Activated CD4-positive, alpha-beta memory T cell treated with anti-CD3 and anti-CD28 coated beads, Interleukin-2, amount 10 ng/mL, durations not matched to agents 7 days and 5 days (primary cell): Measurements from ENCODE around the gene AP5S1. TPM values are rescaled to one million over a fixed set of nuclear protein-coding genes. Genes with fewer than 3 reads are reported as not detected.

ENCODE experiments used
- CTCF ChIA-PET: fragments of 350-600 bp; sonication (Branson Sonifier 250); formaldehyde crosslinking; loops from one replicate; lab custom pipeline; 2021; ENCODE audit warnings: antibody characterized with exemption, inconsistent platforms; lab: Charles Lee
- POLR2A ChIA-PET: fragments of 350-600 bp; sonication (Branson Sonifier 250); formaldehyde crosslinking; loops from one replicate; lab custom pipeline; 2021; ENCODE audit warnings: antibody characterized with exemption; lab: Charles Lee
- DNase-seq: peaks from one replicate; pipeline ENCODE4 v3.0.0-alpha.2; 2020
- H3K27ac Mint-ChIP-seq: one replicate; pipeline ENCODE4 v1.8.0; 2021; ENCODE audit warnings: mild to moderate bottlenecking, mixed read lengths
- H3K27me3 Mint-ChIP-seq: one replicate; pipeline ENCODE4 v1.8.0; 2021; ENCODE audit warnings: mixed read lengths
- H3K36me3 Mint-ChIP-seq: one replicate; pipeline ENCODE4 v1.8.0; 2021; ENCODE audit warnings: low read depth, mixed read lengths
- H3K4me1 Mint-ChIP-seq: one replicate; pipeline ENCODE4 v1.8.0; 2021; ENCODE audit warnings: mixed read lengths
- H3K4me3 Mint-ChIP-seq: one replicate; pipeline ENCODE4 v1.8.0; 2021; ENCODE audit warnings: mild to moderate bottlenecking, mixed read lengths
- H3K9me3 Mint-ChIP-seq: one replicate; pipeline ENCODE4 v1.8.0; 2021; ENCODE audit warnings: mixed read lengths
- total RNA-seq, 2 experiments: library from RNA; stranded (reverse); gene quantifications; one replicate each; pipeline ENCODE4 v1.2.3, GENCODE V29; 2021

Gene AP5S1
- total RNA-seq, 2 experiments from 2014 or later, result 12.7 to 15.5 TPM

DNA sequence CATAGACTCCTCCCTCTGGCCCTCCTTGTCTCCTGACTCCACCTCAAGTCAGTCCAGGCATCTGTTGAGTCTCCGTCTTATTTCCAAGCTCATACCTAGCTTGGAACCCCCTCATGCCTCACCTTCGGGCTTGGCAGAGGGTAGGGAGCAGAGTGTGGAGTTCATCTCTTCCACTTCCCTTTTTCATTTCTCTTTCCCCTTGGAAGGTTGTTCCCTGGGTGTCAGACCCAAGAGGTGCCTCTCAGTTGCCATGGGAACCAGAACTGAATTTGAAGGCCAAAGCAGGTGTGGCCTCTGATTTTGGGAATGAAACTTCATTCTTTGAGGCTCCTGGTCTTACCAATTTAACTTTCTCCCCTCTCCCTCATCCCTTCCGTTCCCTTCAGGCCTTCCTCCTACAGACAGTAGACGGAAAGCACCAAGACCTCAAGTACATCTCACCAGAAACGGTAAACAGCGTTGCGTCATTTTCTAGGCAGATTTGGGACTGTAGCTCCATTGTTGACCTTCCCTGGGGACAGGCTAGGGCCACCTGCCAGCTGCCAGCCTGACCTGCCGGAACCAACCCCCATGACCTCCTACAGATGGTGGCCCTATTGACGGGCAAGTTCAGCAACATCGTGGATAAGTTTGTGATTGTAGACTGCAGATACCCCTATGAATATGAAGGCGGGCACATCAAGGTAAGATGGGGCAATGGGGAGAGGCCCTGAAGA, 17.7 kb upstream of the AP5S1 start:
- peaks cover 89% of the 10 kb centered on the region for H3K4me1 Mint-ChIP-seq
- POLR2A ChIA-PET, result no interaction called here
- no peaks in the 10 kb centered on the region for H3K9me3 Mint-ChIP-seq
- peak overlapping the region; percentile 72 for H3K27ac Mint-ChIP-seq
- CTCF ChIA-PET, result interaction anchor here (5.1 kb wide), 1 partner anchor 17 kb away, joined by 30 read pairs; the partner anchor contains the start of gene AP5S1
- no peaks in the 10 kb centered on the region for H3K27me3 Mint-ChIP-seq
- H3K4me3 Mint-ChIP-seq, result peak overlapping the region; percentile 15
- peaks cover 98% of the 10 kb centered on the region for H3K36me3 Mint-ChIP-seq
- DNase-seq, result no peak

DNA sequence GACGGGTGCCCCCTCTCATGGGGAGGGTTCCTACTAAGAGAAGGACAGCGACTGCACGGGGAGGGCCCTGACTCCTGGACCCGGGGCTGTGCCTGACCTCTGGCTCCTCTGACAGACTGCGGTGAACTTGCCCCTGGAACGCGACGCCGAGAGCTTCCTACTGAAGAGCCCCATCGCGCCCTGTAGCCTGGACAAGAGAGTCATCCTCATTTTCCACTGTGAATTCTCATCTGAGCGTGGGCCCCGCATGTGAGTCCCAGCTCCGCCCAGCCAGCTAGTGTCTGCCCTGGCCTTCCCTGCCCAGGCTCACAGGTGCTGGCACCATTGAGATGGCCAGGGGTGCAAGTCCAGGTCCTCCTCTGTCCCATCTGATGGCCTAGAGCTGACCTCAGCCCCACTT, 17.1 kb upstream of the AP5S1 start:
- Mint-ChIP-seq H3K4me3 (no peak overlapping the region), H3K4me1 (peaks cover 93% of the 10 kb centered on the region), H3K27me3 (no peaks in the 10 kb centered on the region), H3K27ac (peak overlapping the region; percentile 72), H3K36me3 (peaks cover 97% of the 10 kb centered on the region), H3K9me3 (no peaks in the 10 kb centered on the region)
- POLR2A ChIA-PET, result interaction anchor here (2.1 kb wide), 1 partner anchor 12 kb away, joined by 9 read pairs; no protein-coding TSS in a partner anchor
- CTCF ChIA-PET, result no interaction called here
- DNase-seq, result no peak

DNA sequence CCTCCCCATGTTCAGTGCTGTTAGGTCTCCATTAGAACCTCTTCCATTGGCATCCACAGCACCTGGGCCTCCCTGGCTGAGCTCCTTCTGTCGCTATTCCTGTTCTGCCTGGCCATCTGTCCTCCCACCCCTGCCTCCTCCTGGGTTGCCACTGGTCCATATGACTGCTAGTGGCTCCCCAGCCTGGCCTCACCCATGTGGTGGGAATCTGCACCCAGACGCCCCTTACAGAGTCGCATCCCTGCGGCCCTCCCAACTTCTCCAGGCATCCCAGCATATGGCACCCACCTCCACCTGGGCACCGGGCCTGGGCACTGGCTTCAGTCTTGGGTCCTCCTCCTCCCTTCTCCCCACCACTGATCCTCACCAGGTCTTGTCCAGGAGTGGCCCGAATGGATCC, 16.5 kb upstream of the AP5S1 start:
- H3K36me3 Mint-ChIP-seq, result peaks cover 92% of the 10 kb centered on the region
- DNase-seq, result no peak
- ChIA-PET POLR2A (interaction anchor here (2.1 kb wide), 1 partner anchor 12 kb away, joined by 9 read pairs; no protein-coding TSS in a partner anchor), CTCF (no interaction called here)
- no peaks in the 10 kb centered on the region for H3K9me3 Mint-ChIP-seq
- H3K4me3 Mint-ChIP-seq, result no peak overlapping the region
- H3K27me3 Mint-ChIP-seq, result no peaks in the 10 kb centered on the region
- peaks cover 90% of the 10 kb centered on the region for H3K4me1 Mint-ChIP-seq
- peak overlapping the region; percentile 72 for H3K27ac Mint-ChIP-seq

GRCh38 chr20:3804254-3804751, 16.0 kb upstream of the AP5S1 start:
- no peaks in the 10 kb centered on the region for H3K27me3 Mint-ChIP-seq
- peak overlapping the region; percentile 72 for H3K27ac Mint-ChIP-seq
- CTCF ChIA-PET, result interaction anchor here (0.8 kb wide), 1 partner anchor 16 kb away, joined by 5 read pairs; the partner anchor contains the start of gene AP5S1
- H3K4me1 Mint-ChIP-seq, result peaks cover 85% of the 10 kb centered on the region
- no peak for DNase-seq
- peaks cover 88% of the 10 kb centered on the region for H3K36me3 Mint-ChIP-seq
- H3K9me3 Mint-ChIP-seq, result no peaks in the 10 kb centered on the region
- no peak overlapping the region for H3K4me3 Mint-ChIP-seq
- POLR2A ChIA-PET, result interaction anchor here (0.8 to 2.1 kb wide), 4 partner anchors 8 to 18 kb away, joined by 3 to 12 read pairs (median 6); partner anchors contain the start of genes AP5S1, CDC25B and CENPB

DNA sequence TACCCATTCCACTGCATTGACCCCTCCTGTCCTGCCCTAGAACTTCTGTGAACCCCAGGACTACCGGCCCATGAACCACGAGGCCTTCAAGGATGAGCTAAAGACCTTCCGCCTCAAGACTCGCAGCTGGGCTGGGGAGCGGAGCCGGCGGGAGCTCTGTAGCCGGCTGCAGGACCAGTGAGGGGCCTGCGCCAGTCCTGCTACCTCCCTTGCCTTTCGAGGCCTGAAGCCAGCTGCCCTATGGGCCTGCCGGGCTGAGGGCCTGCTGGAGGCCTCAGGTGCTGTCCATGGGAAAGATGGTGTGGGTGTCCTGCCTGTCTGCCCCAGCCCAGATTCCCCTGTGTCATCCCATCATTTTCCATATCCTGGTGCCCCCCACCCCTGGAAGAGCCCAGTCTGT, 15.6 kb upstream of the AP5S1 start:
- CTCF ChIA-PET, result interaction anchor here (0.8 kb wide), 1 partner anchor 16 kb away, joined by 5 read pairs; the partner anchor contains the start of gene AP5S1
- H3K36me3 Mint-ChIP-seq, result peaks cover 83% of the 10 kb centered on the region
- H3K27me3 Mint-ChIP-seq, result no peaks in the 10 kb centered on the region
- POLR2A ChIA-PET, result interaction anchor here (0.8 to 2.1 kb wide), 5 partner anchors 9 to 19 kb away, joined by 3 to 12 read pairs (median 5); partner anchors contain the start of genes AP5S1, CDC25B and CENPB
- no peak overlapping the region for H3K4me3 Mint-ChIP-seq
- no peak for DNase-seq
- H3K9me3 Mint-ChIP-seq, result no peaks in the 10 kb centered on the region
- peaks cover 83% of the 10 kb centered on the region for H3K4me1 Mint-ChIP-seq
- H3K27ac Mint-ChIP-seq, result peak overlapping the region; percentile 73

DNA sequence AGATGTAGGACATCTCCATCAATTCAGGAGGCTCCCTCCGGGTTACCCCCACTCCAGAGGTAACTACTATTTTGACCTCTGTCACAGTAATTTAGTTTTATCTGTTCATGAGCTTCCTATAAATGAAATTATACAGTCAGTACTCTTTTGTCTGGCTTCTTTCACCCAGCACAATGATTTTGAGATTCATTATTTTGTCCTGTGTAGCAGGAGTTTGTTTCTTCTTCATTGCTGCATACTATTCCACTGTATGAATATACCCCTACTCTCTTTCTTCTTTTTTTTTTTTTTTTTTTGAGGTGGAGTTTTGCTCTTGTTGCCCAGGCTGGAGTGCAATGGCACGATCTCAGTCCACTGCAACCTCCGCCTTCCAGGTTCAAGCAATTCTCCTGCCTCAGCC, 11.8 kb upstream of the AP5S1 start:
- H3K4me3 Mint-ChIP-seq, result no peak overlapping the region
- POLR2A ChIA-PET, result interaction anchor here (0.7 to 1.4 kb wide), 2 partner anchors 30 to 70 kb away, joined by 3 read pairs; no protein-coding TSS in a partner anchor

GRCh38 chr20:3811467-3812258, 8.7 kb upstream of the AP5S1 start:
- ChIA-PET CTCF (interaction anchor here (0.8 to 3.6 kb wide), 7 partner anchors 12 to 271 kb away, joined by 3 to 16 read pairs (median 4); partner anchors contain the start of genes CDC25B and CENPB), POLR2A (interaction anchor here (0.8 to 5.3 kb wide), 8 partner anchors 9 to 95 kb away, joined by 3 to 57 read pairs (median 4); partner anchors contain the start of genes ADISSP, AP5S1 and CENPB)
- Mint-ChIP-seq H3K27me3 (no peaks in the 10 kb centered on the region), H3K36me3 (peaks cover 34% of the 10 kb centered on the region), H3K9me3 (no peaks in the 10 kb centered on the region), H3K27ac (peak overlapping the region; percentile 99), H3K4me3 (peak overlapping the region; percentile 71), H3K4me1 (peaks cover 81% of the 10 kb centered on the region)
- DNase-seq, result peak; percentile 94

More for the DNA sequence above, 11.8 kb upstream of the AP5S1 start:
- Mint-ChIP-seq H3K27me3 (no peaks in the 10 kb centered on the region), H3K36me3 (peaks cover 63% of the 10 kb centered on the region), H3K9me3 (no peaks in the 10 kb centered on the region), H3K27ac (peak overlapping the region; percentile 83), H3K4me1 (peaks cover 81% of the 10 kb centered on the region)
- DNase-seq, result no peak
- CTCF ChIA-PET, result interaction anchor here (0.7 kb wide), 1 partner anchor 9 kb away, joined by 6 read pairs; no protein-coding TSS in a partner anchor

GRCh38 chr20:3812259-3812681, 8.1 kb upstream of the AP5S1 start:
- POLR2A ChIA-PET, result interaction anchor here (1.0 to 5.3 kb wide), 4 partner anchors 8 to 270 kb away, joined by 3 to 57 read pairs (median 28); partner anchors contain the start of genes ADISSP, AP5S1 and CENPB
- CTCF ChIA-PET, result interaction anchor here (0.7 to 3.6 kb wide), 6 partner anchors 12 to 270 kb away, joined by 3 to 16 read pairs (median 5); partner anchors contain the start of genes CDC25B and CENPB
- H3K4me3 Mint-ChIP-seq, result peak overlapping the region; percentile 71
- H3K27me3 Mint-ChIP-seq, result no peaks in the 10 kb centered on the region
- DNase-seq, result no peak
- H3K36me3 Mint-ChIP-seq, result peaks cover 28% of the 10 kb centered on the region
- H3K4me1 Mint-ChIP-seq, result peaks cover 81% of the 10 kb centered on the region
- H3K9me3 Mint-ChIP-seq, result no peaks in the 10 kb centered on the region
- H3K27ac Mint-ChIP-seq, result peak overlapping the region; percentile 99

DNA sequence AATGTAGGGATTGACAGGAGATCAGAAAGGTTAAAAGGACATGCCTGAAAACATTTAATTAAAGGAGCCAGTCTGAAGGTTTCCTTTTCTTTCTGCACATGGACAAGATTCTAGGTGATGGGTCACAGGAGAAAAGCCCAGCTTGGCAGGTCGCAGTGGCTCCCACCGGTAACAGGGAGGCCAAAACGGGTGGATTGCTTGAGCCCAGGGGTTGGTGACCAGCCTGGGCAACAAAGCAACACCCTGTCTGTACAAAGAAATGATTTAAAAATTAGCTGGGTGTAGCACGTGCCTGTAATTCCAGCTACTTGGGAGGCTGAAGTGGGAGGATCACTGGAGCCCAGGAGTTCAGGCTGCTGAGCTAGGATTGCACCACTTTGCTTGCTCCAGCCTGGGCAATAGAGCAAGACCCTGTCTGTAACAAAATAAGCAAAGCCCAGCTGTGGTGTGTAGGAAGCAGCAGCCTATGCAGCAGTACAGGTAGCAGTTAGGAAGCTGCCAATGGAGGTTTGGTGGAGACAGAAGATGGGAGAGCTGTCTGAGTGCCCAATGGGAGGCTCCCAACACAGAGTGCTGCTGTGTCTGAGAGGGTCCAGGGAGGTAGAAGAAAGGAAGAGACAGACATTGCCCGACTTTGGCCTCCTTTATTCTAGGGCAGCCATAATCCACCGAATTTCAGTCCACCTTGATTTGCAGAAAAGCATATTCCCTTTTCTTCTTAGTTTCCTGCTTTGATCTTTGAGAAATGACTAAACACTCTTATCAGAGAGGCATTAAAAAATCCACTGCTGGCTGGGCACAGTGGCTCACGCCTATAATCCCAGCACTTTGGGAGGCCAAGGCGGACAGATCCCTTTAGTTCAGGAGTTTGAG, 7.1 kb upstream of the AP5S1 start:
- POLR2A ChIA-PET, result interaction anchor here (0.7 to 5.3 kb wide), 6 partner anchors 7 to 269 kb away, joined by 3 to 57 read pairs (median 3); partner anchors contain the start of genes AP5S1 and CENPB
- Mint-ChIP-seq H3K9me3 (no peaks in the 10 kb centered on the region), H3K36me3 (peaks cover 20% of the 10 kb centered on the region), H3K4me1 (peaks cover 80% of the 10 kb centered on the region), H3K4me3 (no peak overlapping the region), H3K27ac (peak overlapping the region; percentile 99), H3K27me3 (no peaks in the 10 kb centered on the region)
- CTCF ChIA-PET, result interaction anchor here (0.5 to 3.6 kb wide), 8 partner anchors 13 to 272 kb away, joined by 3 to 16 read pairs (median 3); partner anchors contain the start of genes ADISSP, CDC25B and CENPB
- no peak for DNase-seq

DNA sequence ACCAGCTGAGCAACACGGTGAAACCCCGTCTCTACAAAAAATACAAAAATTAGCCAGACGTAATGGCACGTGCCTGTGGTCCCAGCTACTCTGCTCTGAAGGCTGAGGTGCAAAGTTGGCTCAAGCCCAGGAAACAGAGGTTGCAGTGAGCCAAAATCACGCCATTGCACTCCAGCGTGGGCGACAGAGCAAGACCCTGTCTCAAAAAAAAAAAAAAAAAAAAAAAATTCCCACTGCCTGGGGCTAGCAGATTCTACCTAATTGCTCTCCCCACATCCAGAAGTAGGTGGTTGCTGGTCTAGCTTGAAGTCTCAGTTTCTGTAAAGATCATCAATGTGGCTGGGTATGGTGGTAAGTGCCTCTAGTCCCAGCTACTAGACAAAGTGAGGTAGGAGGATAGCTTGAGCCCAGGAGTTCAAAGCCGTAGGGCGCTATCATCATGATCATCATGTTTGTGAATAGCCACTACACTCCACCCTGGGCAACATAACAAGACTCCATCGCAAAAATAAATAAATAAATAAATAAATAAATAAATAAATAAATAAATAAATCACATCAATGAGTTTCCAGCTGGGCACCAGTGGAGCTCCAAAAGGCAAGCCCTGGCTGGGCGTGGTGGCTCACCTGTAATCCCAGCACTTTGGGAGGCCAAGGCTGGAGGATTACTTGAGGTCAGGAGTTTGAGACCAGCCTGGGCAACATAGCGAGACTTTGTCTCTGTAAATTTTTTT, 6.3 kb upstream of the AP5S1 start:
- H3K27me3 Mint-ChIP-seq, result no peaks in the 10 kb centered on the region
- CTCF ChIA-PET, result interaction anchor here (0.5 to 3.6 kb wide), 8 partner anchors 14 to 257 kb away, joined by 3 to 16 read pairs (median 4); partner anchors contain the start of genes ADISSP, CDC25B and CENPB
- no peaks in the 10 kb centered on the region for H3K9me3 Mint-ChIP-seq
- no peak for DNase-seq
- peak overlapping the region; percentile 99 for H3K27ac Mint-ChIP-seq
- H3K4me1 Mint-ChIP-seq, result peaks cover 84% of the 10 kb centered on the region
- POLR2A ChIA-PET, result interaction anchor here (0.7 to 5.3 kb wide), 4 partner anchors 9 to 76 kb away, joined by 3 to 57 read pairs (median 3); partner anchors contain the start of gene CENPB
- H3K4me3 Mint-ChIP-seq, result no peak overlapping the region
- H3K36me3 Mint-ChIP-seq, result peaks cover 18% of the 10 kb centered on the region
